CD4-positive, CD25-positive, alpha-beta regulatory T cell (primary cell): ENCODE measurements around the gene EFCAB10. TPM values are rescaled to one million over a fixed set of nuclear protein-coding genes. Genes with fewer than 3 reads are reported as not detected.

ENCODE experiments used
- polyA plus RNA-seq, 4 donors: library from polyadenylated mRNA; unstranded; fragments of 300-500 nt; fragmentation: Illumina TruSeq; gene quantifications; one replicate each; pipeline ENCODE4 v1.2.3, GENCODE V29; 2021
- total RNA-seq: library from RNA; stranded (reverse); gene quantifications from one replicate; pipeline ENCODE4 v1.2.3, GENCODE V29; 2022

Gene EFCAB10
- total and polyA plus RNA-seq, 5 donors from 2014 or later = 0.86 TPM; not detected in 4

Other genes starting within 250 kb of the EFCAB10 start
- gene SRPK2, start 192.6 kb downstream of the EFCAB10 start, total RNA-seq = 77.2 TPM
- 10 to 100 TPM; 50.3 to 72.7 (median 59.8) TPM for gene SRPK2, start 192.6 kb downstream of the EFCAB10 start, polyA plus RNA-seq
- gene PUS7, start 59.2 kb downstream of the EFCAB10 start, total RNA-seq = 5.8 TPM
- 1 to 10 TPM; 2.0 to 4.4 (median 3.4) TPM for gene PUS7, start 59.2 kb downstream of the EFCAB10 start, polyA plus RNA-seq
- gene RINT1, start 49.3 kb downstream of the EFCAB10 start, total RNA-seq = 25.5 TPM
- 10 to 100 TPM; 13.2 to 19.3 (median 18.7) TPM for gene RINT1, start 49.3 kb downstream of the EFCAB10 start, polyA plus RNA-seq